Endothelial cell of umbilical vein (primary cell): Measurements from ENCODE around the gene ENHO.

Source experiments
- CTCF ChIP-seq, 2 donors: IDR thresholded peaks; 1 replicate in 1 of 2; 2 replicates in 1 of 2; pipeline ENCODE4 v1.5.1; 2011; ENCODE audit warnings: low read length in 2 of 2, mild to moderate bottlenecking in 2 of 2, moderate library complexity in 2 of 2, control low read depth in 1 of 2, inconsistent platforms in 1 of 2, low read depth in 1 of 2; ENCODE audit not compliant: insufficient read depth in 1 of 2; ENCODE audit errors: extremely low read depth in 1 of 2
- EZH2 ChIP-seq: IDR thresholded peaks from 2 replicates; pipeline ENCODE4 v1.6.1; 2012; ENCODE audit warnings: borderline replicate concordance, low read depth, mild to moderate bottlenecking, moderate library complexity, low read length, inconsistent platforms; ENCODE audit not compliant: severe bottlenecking
- MAX ChIP-seq: IDR thresholded peaks from 2 replicates; pipeline ENCODE4 v1.6.1; 2011; ENCODE audit not compliant: insufficient read depth, insufficient read length
- MYC ChIP-seq: IDR thresholded peaks from one replicate; pipeline ENCODE4 v1.6.1; 2011; ENCODE audit warnings: mild to moderate bottlenecking, low read depth, low read length
- POLR2A ChIP-seq: IDR thresholded peaks from 2 replicates; pipeline ENCODE4 v1.6.1; 2012; ENCODE audit warnings: low read depth, mild to moderate bottlenecking, control low read depth, low read length

GRCh38 chr9:34502471-34502870 is 20.3 kb downstream of the ENHO start:
- TF ChIP-seq POLR2A (no peak), MAX (no peak), CTCF (IDR thresholded peaks at IDR 0.05; ENCODE audit: extremely low read depth in 1 of 2, insufficient read depth in 1 of 2, low read depth in 1 of 2, low read length in 2 of 2) (no peak), EZH2 (no peak), MYC (no peak)
